GM12878 (cell line): ENCODE measurements around the gene SPATC1L. TPM values are rescaled to one million over a fixed set of nuclear protein-coding genes. Genes with fewer than 3 reads are reported as not detected.

ENCODE experiments used
- ATAC-seq: fragments of 200-7000 bp; cut with Tn5 transposase; 3 replicates; pipeline ENCODE4 v1.9.1; 2020; ENCODE audit warnings: mild to moderate bottlenecking, moderate library complexity
- BruUV-seq: library from RNA; stranded (reverse); fragments of 400-500 nt; replicated peaks from 2 replicates; lab custom pipeline; 2021; lab: Mats Ljungman, UMichigan
- CTCF ChIA-PET: fragments of 300-600 bp; sonication (Branson Sonifier 250); formaldehyde crosslinking; extraction: SDS; loops from one replicate; lab custom pipeline; 2021; ENCODE audit warnings: inconsistent platforms; lab: Yijun Ruan, JAX
- POLR2A ChIA-PET: fragments of 350-600 bp; formaldehyde crosslinking; extraction: SDS; loops from one replicate; lab custom pipeline; 2021; ENCODE audit warnings: inconsistent platforms; lab: Charles Lee
- RAD21 ChIA-PET: fragments of 300-600 bp; sonication (Branson Sonifier 250); formaldehyde crosslinking; loops from one replicate; lab custom pipeline; 2023; ENCODE audit warnings: antibody characterized with exemption; ENCODE audit not compliant: unreplicated experiment; lab: Charles Lee
- SMC1A ChIA-PET: fragments of 300-600 bp; sonication (Branson Sonifier 250); formaldehyde crosslinking; loops from one replicate; lab custom pipeline; 2023; ENCODE audit not compliant: unreplicated experiment, uncharacterized antibody; lab: Charles Lee
- DNase-seq: peaks from one replicate; pipeline ENCODE4 v3.0.0-alpha.2; 2011; ENCODE audit warnings: low read depth, low spot score
- FAIRE-seq: peaks from 3 replicates; lab custom pipeline; 2011; peaks lifted over from hg19 to GRCh38; lab: Jason Lieb, UNC
- H2AFZ ChIP-seq: 2 replicates; pipeline ENCODE4 v1.6.0; 2011; ENCODE audit warnings: low read depth, low read length, control low read depth; ENCODE audit not compliant: control insufficient read depth
- H3K27ac ChIP-seq: 2 replicates; pipeline ENCODE4 v1.5.1; 2011; ENCODE audit warnings: control low read depth; ENCODE audit not compliant: control insufficient read depth, insufficient read depth
- H3K27me3 ChIP-seq, 2 experiments: replicated peaks in 1 of 2; 2 replicates each; pipeline versions ENCODE4 v1.6.0 to v1.6.1; 2011; ENCODE audit warnings: low read length in 1 of 2; ENCODE audit not compliant: control insufficient read depth in 2 of 2, insufficient read depth in 2 of 2
- H3K36me3 ChIP-seq, 2 experiments: 2 replicates each; pipeline ENCODE4 v1.5.1; 2011; ENCODE audit warnings: low read length in 1 of 2; ENCODE audit not compliant: control insufficient read depth in 2 of 2, insufficient read depth in 2 of 2
- H3K4me1 ChIP-seq: 2 replicates; pipeline ENCODE4 v1.6.1; 2011; ENCODE audit warnings: mild to moderate bottlenecking, low read length, moderate library complexity, mixed read lengths; ENCODE audit not compliant: control insufficient read depth, insufficient read depth
- H3K4me2 ChIP-seq: 2 replicates; pipeline ENCODE4 v1.6.0; 2011; ENCODE audit warnings: control low read depth; ENCODE audit not compliant: control insufficient read depth, insufficient read depth
- H3K4me3 ChIP-seq: fragments of 200-600 bp; sonication (generic); 2 replicates; pipeline ENCODE4 v1.5.1; 2016
- H3K79me2 ChIP-seq: 2 replicates; pipeline ENCODE4 v1.6.0; 2011; ENCODE audit warnings: low read length; ENCODE audit not compliant: control insufficient read depth, insufficient read depth
- H3K9ac ChIP-seq: 2 replicates; pipeline ENCODE4 v1.8.0; 2011; ENCODE audit warnings: low read length, control low read depth, mixed read lengths; ENCODE audit not compliant: control insufficient read depth, insufficient read depth
- H3K9me3 ChIP-seq: replicated peaks from 3 replicates; pipeline ENCODE4 v1.5.1; 2011; ENCODE audit warnings: mild to moderate bottlenecking, low read length; ENCODE audit not compliant: control insufficient read depth, insufficient read depth
- H4K20me1 ChIP-seq: 2 replicates; pipeline ENCODE4 v1.6.0; 2011; ENCODE audit not compliant: control insufficient read depth, insufficient read depth
- GABPA ChIP-seq: IDR thresholded peaks from 2 replicates; pipeline ENCODE4 v1.6.1; 2014; ENCODE audit warnings: antibody characterized with exemption, low read depth, mild to moderate bottlenecking, inconsistent platforms
- PAX5 ChIP-seq: IDR thresholded peaks from 2 replicates; pipeline ENCODE4 v1.6.1; 2011; ENCODE audit warnings: low read depth, low read length, borderline replicate concordance
- SRF ChIP-seq, 2 experiments: IDR thresholded peaks; 2 replicates each; pipeline ENCODE4 v1.6.1; 2011; ENCODE audit warnings: low read depth in 2 of 2, low read length in 2 of 2, mild to moderate bottlenecking in 1 of 2, moderate library complexity in 1 of 2
- WGBS: methylation state at CpG from one replicate; pipeline ENCODE4 v1.1.6; 2016; ENCODE audit warnings: low lambda C conversion rate; ENCODE audit not compliant: insufficient replicate concordance, insufficient coverage; ENCODE audit errors: missing lambda C conversion rate; 5-methylcytosine and 5-hydroxymethylcytosine counted together
- in situ Hi-C: fragments of 300-500 bp; cut with MboI; formaldehyde crosslinking; loops from 9 replicates; pipeline ENCODE4 v1.14.3; 2018; ENCODE audit warnings: mixed read lengths
- intact Hi-C: fragments of 100-400 bp; cut with micrococcal nuclease; formaldehyde crosslinking; loops from one replicate; pipeline ENCODE4 v1.14.2; 2022; ENCODE audit not compliant: unreplicated experiment
- polyA plus RNA-seq, 11 experiments: library from polyadenylated mRNA; depleted of rRNA in 4 of 11; unstranded in 6 of 11; stranded (reverse) in 5 of 11; fragments of >200 nt; fragmentation: Nextera tagmentation in 4 of 11; fragmentation: Illumina TruSeq in 1 of 11; extraction: Ambion mirVana in 4 of 11; extraction: Trizol in 1 of 11; gene quantifications; 1 replicate in 1 of 11; 2 replicates in 10 of 11; pipeline versions ENCODE4 v1.2.1 to v1.2.3, GENCODE V29; 2011 to 2016; ENCODE audit warnings: inconsistent platforms in 2 of 11, missing spikeins in 2 of 11, low read depth in 1 of 11
- total RNA-seq, 4 experiments: library from RNA; depleted of rRNA in 3 of 4; stranded (reverse); fragments of >200 nt in 3 of 4; fragmentation: Illumina TruSeq in 1 of 4; extraction: Trizol in 1 of 4; gene quantifications; 2 replicates each; pipeline versions ENCODE4 v1.2.1 to v1.2.3, GENCODE V29; 2013 to 2021
- TF ChIP-seq, protein P1 (sequence below): IDR thresholded peaks from 2 replicates; pipeline ENCODE4 v1.6.1; 2012; ENCODE audit warnings: low read depth, low read length, improper control_type of control experiment
- TF ChIP-seq, protein P2 (sequence below): fragments of 450-650 bp; formaldehyde crosslinking; IDR thresholded peaks from 2 replicates; pipeline ENCODE4 v1.4.0; 2020; ENCODE audit warnings: mild to moderate bottlenecking, moderate library complexity

Gene SPATC1L
- total and polyA plus RNA-seq, 10 of the 15 experiments (the other 5 are each of a cell fraction or from before 2014, with no cell fraction given) = 1.4 to 16.0 (median 7.0) TPM; not detected in 2

DNA sequence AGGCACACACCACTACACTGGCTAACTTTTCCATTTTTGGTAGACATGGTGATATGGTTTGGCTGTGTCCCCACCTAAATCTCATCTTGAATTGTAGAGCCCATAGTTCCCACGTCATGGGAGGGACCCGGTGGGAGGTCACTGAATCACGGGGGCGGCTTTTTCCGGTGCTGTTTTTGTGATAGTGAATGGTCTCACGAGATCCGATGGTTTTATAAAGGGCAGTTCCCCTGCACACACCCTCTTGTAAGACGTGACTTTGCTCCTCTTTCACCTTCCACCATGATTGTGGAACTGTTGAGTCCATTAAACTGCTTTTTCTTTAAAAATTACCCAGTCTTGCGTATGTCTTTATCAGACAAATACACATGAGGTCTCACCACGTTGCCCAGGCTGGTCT, 27.6 kb downstream of the SPATC1L start:
- H3K27me3 ChIP-seq = no peaks in the 10 kb centered on the region
- DNase-seq (no peak), FAIRE-seq (no peak), ATAC-seq (no peak)
- no peak overlapping the region for H3K9ac ChIP-seq
- intact Hi-C loops = no loop called here
- no peaks in the 10 kb centered on the region for H3K79me2 ChIP-seq
- ChIA-PET SMC1A (no interaction called here), POLR2A (no interaction called here), CTCF (no interaction called here), RAD21 (no interaction called here)
- H4K20me1 ChIP-seq = no peaks in the 10 kb centered on the region
- no peaks in the 10 kb centered on the region; the same call in 2 of the 3 replicates for H3K9me3 ChIP-seq
- H2AFZ ChIP-seq = no peak overlapping the region
- WGBS = 45% methylated on average over 10 of the region's 10 CpGs
- H3K4me2 ChIP-seq = no peak overlapping the region
- no peak overlapping the region for H3K4me3 ChIP-seq
- TF ChIP-seq SRF (IDR thresholded peaks at IDR 0.05; ENCODE audit: low read depth in 2 of 2, low read length in 2 of 2) (no peak), GABPA (no peak), PAX5 (no peak)
- TF ChIP-seq, protein P1, sequence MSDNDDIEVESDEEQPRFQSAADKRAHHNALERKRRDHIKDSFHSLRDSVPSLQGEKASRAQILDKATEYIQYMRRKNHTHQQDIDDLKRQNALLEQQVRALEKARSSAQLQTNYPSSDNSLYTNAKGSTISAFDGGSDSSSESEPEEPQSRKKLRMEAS = no peak
- TF ChIP-seq, protein P2, sequence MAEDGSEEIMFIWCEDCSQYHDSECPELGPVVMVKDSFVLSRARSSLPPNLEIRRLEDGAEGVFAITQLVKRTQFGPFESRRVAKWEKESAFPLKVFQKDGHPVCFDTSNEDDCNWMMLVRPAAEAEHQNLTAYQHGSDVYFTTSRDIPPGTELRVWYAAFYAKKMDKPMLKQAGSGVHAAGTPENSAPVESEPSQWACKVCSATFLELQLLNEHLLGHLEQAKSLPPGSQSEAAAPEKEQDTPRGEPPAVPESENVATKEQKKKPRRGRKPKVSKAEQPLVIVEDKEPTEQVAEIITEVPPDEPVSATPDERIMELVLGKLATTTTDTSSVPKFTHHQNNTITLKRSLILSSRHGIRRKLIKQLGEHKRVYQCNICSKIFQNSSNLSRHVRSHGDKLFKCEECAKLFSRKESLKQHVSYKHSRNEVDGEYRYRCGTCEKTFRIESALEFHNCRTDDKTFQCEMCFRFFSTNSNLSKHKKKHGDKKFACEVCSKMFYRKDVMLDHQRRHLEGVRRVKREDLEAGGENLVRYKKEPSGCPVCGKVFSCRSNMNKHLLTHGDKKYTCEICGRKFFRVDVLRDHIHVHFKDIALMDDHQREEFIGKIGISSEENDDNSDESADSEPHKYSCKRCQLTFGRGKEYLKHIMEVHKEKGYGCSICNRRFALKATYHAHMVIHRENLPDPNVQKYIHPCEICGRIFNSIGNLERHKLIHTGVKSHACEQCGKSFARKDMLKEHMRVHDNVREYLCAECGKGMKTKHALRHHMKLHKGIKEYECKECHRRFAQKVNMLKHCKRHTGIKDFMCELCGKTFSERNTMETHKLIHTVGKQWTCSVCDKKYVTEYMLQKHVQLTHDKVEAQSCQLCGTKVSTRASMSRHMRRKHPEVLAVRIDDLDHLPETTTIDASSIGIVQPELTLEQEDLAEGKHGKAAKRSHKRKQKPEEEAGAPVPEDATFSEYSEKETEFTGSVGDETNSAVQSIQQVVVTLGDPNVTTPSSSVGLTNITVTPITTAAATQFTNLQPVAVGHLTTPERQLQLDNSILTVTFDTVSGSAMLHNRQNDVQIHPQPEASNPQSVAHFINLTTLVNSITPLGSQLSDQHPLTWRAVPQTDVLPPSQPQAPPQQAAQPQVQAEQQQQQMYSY (CRISPR knock-in tag) = no peak
- TF ChIP-seq, all 136 proteins: peak for 0
- Histone ChIP-seq H3K36me3 (no peaks in the 10 kb centered on the region), H3K4me1 (no peaks in the 10 kb centered on the region), H3K27ac (no peak overlapping the region)
- in situ Hi-C loops = no loop called here
- BruUV-seq = no TSS peak
